GM23248 (cell line): Measurements from ENCODE around the gene AP1B1. TPM values are rescaled to one million over a fixed set of nuclear protein-coding genes. Genes with fewer than 3 reads are reported as not detected.

Experiments
- DNase-seq: peaks from one replicate; pipeline ENCODE4 v3.0.0-alpha.2; 2015
- H2AFZ ChIP-seq: fragments of 200-600 bp; sonication (generic); 2 replicates; pipeline ENCODE4 v1.6.1; 2016; ENCODE audit warnings: antibody characterized with exemption
- H3F3A ChIP-seq: fragments of 200-600 bp; sonication (generic); 2 replicates; pipeline ENCODE4 v1.6.1; 2016; ENCODE audit warnings: mild to moderate bottlenecking, antibody characterized with exemption, mixed run types; ENCODE audit not compliant: insufficient read depth
- H3K27ac ChIP-seq: fragments of 200-600 bp; sonication (generic); 2 replicates; pipeline ENCODE4 v1.5.1; 2016; ENCODE audit warnings: mild to moderate bottlenecking
- H3K27me3 ChIP-seq: fragments of 200-600 bp; sonication (generic); replicated peaks from 2 replicates; pipeline ENCODE4 v1.6.1; 2016; ENCODE audit warnings: mild to moderate bottlenecking; ENCODE audit not compliant: insufficient read depth
- H3K36me3 ChIP-seq: fragments of 200-600 bp; sonication (generic); 2 replicates; pipeline ENCODE4 v1.6.1; 2016; ENCODE audit warnings: low read depth, mild to moderate bottlenecking
- H3K4me1 ChIP-seq: fragments of 200-600 bp; sonication (generic); 2 replicates; pipeline ENCODE4 v1.6.1; 2016; ENCODE audit warnings: mild to moderate bottlenecking; ENCODE audit not compliant: insufficient read depth
- H3K4me2 ChIP-seq: fragments of 200-600 bp; sonication (generic); one replicate; pipeline ENCODE4 v1.6.1; 2016; ENCODE audit warnings: mild to moderate bottlenecking; ENCODE audit not compliant: unreplicated experiment
- H3K4me3 ChIP-seq: fragments of 200-600 bp; sonication (generic); 2 replicates; pipeline ENCODE4 v1.5.1; 2016; ENCODE audit warnings: mild to moderate bottlenecking
- H3K79me2 ChIP-seq: fragments of 200-600 bp; sonication (generic); 2 replicates; pipeline ENCODE4 v1.6.1; 2016; ENCODE audit warnings: mild to moderate bottlenecking; ENCODE audit not compliant: insufficient read depth
- H3K9ac ChIP-seq: fragments of 200-600 bp; sonication (generic); 2 replicates; pipeline ENCODE4 v1.6.1; 2016; ENCODE audit warnings: mild to moderate bottlenecking
- H3K9me2 ChIP-seq: fragments of 200-600 bp; sonication (generic); 2 replicates; pipeline ENCODE4 v1.6.1; 2016; ENCODE audit warnings: mixed run types, mild to moderate bottlenecking, moderate library complexity; ENCODE audit not compliant: insufficient read depth
- H3K9me3 ChIP-seq: fragments of 200-600 bp; sonication (generic); one replicate; pipeline ENCODE4 v1.6.1; 2017; ENCODE audit warnings: low read depth
- H4K20me1 ChIP-seq: fragments of 200-600 bp; sonication (generic); 2 replicates; pipeline ENCODE4 v1.6.0; 2016; ENCODE audit not compliant: insufficient read depth
- EZH2 ChIP-seq: fragments of 200-600 bp; sonication (generic); IDR thresholded peaks from 2 replicates; pipeline ENCODE4 v1.6.1; 2018; ENCODE audit warnings: antibody characterized with exemption, mild to moderate bottlenecking; ENCODE audit not compliant: insufficient read depth, poor library complexity, severe bottlenecking
- EZH2phosphoT487 ChIP-seq: fragments of 200-600 bp; sonication (generic); IDR thresholded peaks from 2 replicates; pipeline ENCODE4 v1.6.1; 2018; ENCODE audit warnings: antibody characterized with exemption, moderate library complexity, mild to moderate bottlenecking, low read depth; ENCODE audit not compliant: insufficient read depth
- WGBS, 2 experiments: methylation state at CpG; one replicate each; pipeline ENCODE4 v1.1.6; 2015 to 2017; ENCODE audit warnings: low lambda C conversion rate in 2 of 2, low coverage in 1 of 2; ENCODE audit errors: missing lambda C conversion rate in 2 of 2; 5-methylcytosine and 5-hydroxymethylcytosine counted together
- in situ Hi-C: fragments of 300-500 bp; cut with MboI; formaldehyde crosslinking; loops from 2 replicates; pipeline ENCODE4 v1.15.0; 2020
- polyA plus RNA-seq: library from polyadenylated mRNA; unstranded; fragments of >200 nt; fragmentation: Nextera tagmentation; extraction: Ambion mirVana; gene quantifications from 2 replicates; pipeline ENCODE4 v1.2.1, GENCODE V29; 2016
- total RNA-seq: library from RNA; depleted of rRNA; stranded (reverse); fragments of >200 nt; shearing (Covaris generic); gene quantifications from 2 replicates; pipeline ENCODE4 v1.2.3, GENCODE V29; 2014

Gene AP1B1
- total and polyA plus RNA-seq, 2 experiments from 2014 or later, result 41.7 to 49.8 TPM

DNA sequence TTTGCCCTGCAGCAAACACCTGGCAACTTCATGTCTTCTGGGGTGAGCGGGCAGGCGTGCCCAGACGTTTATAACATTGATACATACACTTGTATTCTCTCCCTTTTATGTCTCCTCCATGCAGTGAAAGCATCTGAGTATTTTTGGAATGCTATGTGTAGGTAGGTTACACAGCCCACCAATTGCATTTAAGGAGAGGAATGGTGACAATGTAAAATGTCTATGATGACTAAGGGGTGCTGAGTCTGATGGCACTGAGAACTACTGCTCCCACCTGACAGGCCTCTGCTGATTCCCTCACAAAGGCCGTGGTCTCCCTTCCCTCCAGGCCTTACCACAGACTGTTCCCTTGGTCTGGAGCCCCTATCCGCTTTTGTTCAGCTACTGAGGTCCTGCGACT lies 50.0 kb downstream of the AP1B1 start:
- no peak for DNase-seq

GRCh38 chr22:29337631-29338284 lies 50.6 kb downstream of the AP1B1 start:
- no peaks in the 10 kb centered on the region for H3K27me3 ChIP-seq
- H3K79me2 ChIP-seq, result no peaks in the 10 kb centered on the region
- H3K4me2 ChIP-seq, result no peak overlapping the region
- no peak for DNase-seq
- H3K9me2 ChIP-seq, result no peaks in the 10 kb centered on the region
- no peak overlapping the region for H3K27ac ChIP-seq
- 87% methylated on average over 10 to 12 of the region's 12 CpGs for WGBS, 2 experiments
- no peak overlapping the region for H3K9ac ChIP-seq
- H3K9me3 ChIP-seq, result no peaks in the 10 kb centered on the region
- in situ Hi-C loops, result no loop called here
- no peak overlapping the region for H2AFZ ChIP-seq
- peaks cover 4% of the 10 kb centered on the region; the same call in 1 of the 2 replicates for H3K36me3 ChIP-seq
- no peak overlapping the region for H3K4me3 ChIP-seq
- no peaks in the 10 kb centered on the region for H3F3A ChIP-seq
- H4K20me1 ChIP-seq, result no peaks in the 10 kb centered on the region
- TF ChIP-seq EZH2phosphoT487, result no peak
- no peak for TF ChIP-seq EZH2
- no peaks in the 10 kb centered on the region for H3K4me1 ChIP-seq

More for the DNA sequence above, 50.0 kb downstream of the AP1B1 start:
- H3F3A ChIP-seq, result no peaks in the 10 kb centered on the region
- no peaks in the 10 kb centered on the region for H3K27me3 ChIP-seq
- peaks cover 4% of the 10 kb centered on the region; the same call in 1 of the 2 replicates for H3K36me3 ChIP-seq
- in situ Hi-C loops, result no loop called here
- 91 to 93% methylated on average over 6 of the region's 6 CpGs for WGBS, 2 experiments
- H3K79me2 ChIP-seq, result no peaks in the 10 kb centered on the region
- no peaks in the 10 kb centered on the region for H3K9me2 ChIP-seq
- no peak overlapping the region for H3K9ac ChIP-seq
- no peak overlapping the region for H3K4me3 ChIP-seq
- H3K4me1 ChIP-seq, result no peaks in the 10 kb centered on the region; the same call in 1 of the 2 replicates
- no peaks in the 10 kb centered on the region for H3K9me3 ChIP-seq
- no peak overlapping the region for H3K27ac ChIP-seq
- TF ChIP-seq EZH2phosphoT487, result no peak
- TF ChIP-seq EZH2, result no peak
- H2AFZ ChIP-seq, result no peak overlapping the region
- H3K4me2 ChIP-seq, result no peak overlapping the region
- H4K20me1 ChIP-seq, result no peaks in the 10 kb centered on the region

- H3K9me3 ChIP-seq, result no peaks in the 10 kb centered on the region
- no peak overlapping the region for H3K9ac ChIP-seq
- WGBS, 2 experiments, result 87 to 92% methylated on average over 14 of the region's 14 CpGs
- H4K20me1 ChIP-seq, result no peaks in the 10 kb centered on the region
- H3K4me3 ChIP-seq, result no peak overlapping the region
- H3K4me1 ChIP-seq, result no peaks in the 10 kb centered on the region
- H3F3A ChIP-seq, result no peaks in the 10 kb centered on the region
- no peak overlapping the region for H3K27ac ChIP-seq
- in situ Hi-C loops, result no loop called here
- no peaks in the 10 kb centered on the region for H3K9me2 ChIP-seq
- no peaks in the 10 kb centered on the region for H3K27me3 ChIP-seq
- peaks cover 4% of the 10 kb centered on the region; the same call in 1 of the 2 replicates for H3K36me3 ChIP-seq
- H3K4me2 ChIP-seq, result no peak overlapping the region
- TF ChIP-seq EZH2phosphoT487 (no peak), EZH2 (no peak)
- DNase-seq, result no peak
- H2AFZ ChIP-seq, result no peak overlapping the region
- H3K79me2 ChIP-seq, result no peaks in the 10 kb centered on the region
Observed at GRCh38 chr22:29336751-29337490, 51.4 kb downstream of the AP1B1 start.

DNA sequence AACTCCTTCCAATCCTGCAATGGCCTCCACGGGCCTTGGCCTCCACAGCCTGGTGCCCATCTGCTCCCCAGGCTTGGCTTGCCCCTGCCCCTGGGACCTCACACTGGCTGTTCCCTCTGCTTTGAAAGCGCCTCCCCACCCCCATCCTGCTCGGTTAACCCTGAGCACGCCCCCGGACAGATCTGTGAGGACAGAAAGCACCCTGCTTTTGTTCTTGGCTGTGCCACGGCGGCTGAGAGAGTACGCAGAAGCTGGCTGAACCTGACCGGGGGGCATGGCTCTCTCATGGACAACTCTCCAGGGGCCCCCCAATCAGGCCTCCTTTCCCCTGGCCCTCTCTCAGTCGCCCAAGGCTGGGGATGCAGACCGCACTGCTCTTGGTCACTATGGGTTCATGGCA lies 52.7 kb downstream of the AP1B1 start:
- H3K9ac ChIP-seq, result no peak overlapping the region
- no peaks in the 10 kb centered on the region for H3K9me3 ChIP-seq
- H3K4me1 ChIP-seq, result no peaks in the 10 kb centered on the region
- no peak overlapping the region for H2AFZ ChIP-seq
- H4K20me1 ChIP-seq, result no peaks in the 10 kb centered on the region
- no peaks in the 10 kb centered on the region for H3K27me3 ChIP-seq
- in situ Hi-C loops, result no loop called here
- TF ChIP-seq EZH2 (no peak), EZH2phosphoT487 (no peak)
- H3K4me2 ChIP-seq, result no peak overlapping the region
- no peaks in the 10 kb centered on the region for H3F3A ChIP-seq
- H3K4me3 ChIP-seq, result no peak overlapping the region
- H3K27ac ChIP-seq, result no peak overlapping the region
- no peak for DNase-seq
- no peaks in the 10 kb centered on the region; the same call in 1 of the 2 replicates for H3K36me3 ChIP-seq
- H3K9me2 ChIP-seq, result no peaks in the 10 kb centered on the region
- H3K79me2 ChIP-seq, result no peaks in the 10 kb centered on the region
- WGBS, 2 experiments, result 94 to 96% methylated on average over 11 of the region's 11 CpGs
